GM23248 (cell line): ENCODE measurements around the gene DAND5. TPM values are rescaled to one million over a fixed set of nuclear protein-coding genes. Genes with fewer than 3 reads are reported as not detected.
A peak's percentile ranks its signal among the peaks of the same experiment; 100 is the strongest.

Source experiments
- DNase-seq: peaks from one replicate; pipeline ENCODE4 v3.0.0-alpha.2; 2015
- H2AFZ ChIP-seq: fragments of 200-600 bp; sonication (generic); 2 replicates; pipeline ENCODE4 v1.6.1; 2016; ENCODE audit warnings: antibody characterized with exemption
- H3F3A ChIP-seq: fragments of 200-600 bp; sonication (generic); 2 replicates; pipeline ENCODE4 v1.6.1; 2016; ENCODE audit warnings: mild to moderate bottlenecking, antibody characterized with exemption, mixed run types; ENCODE audit not compliant: insufficient read depth
- H3K27ac ChIP-seq: fragments of 200-600 bp; sonication (generic); 2 replicates; pipeline ENCODE4 v1.5.1; 2016; ENCODE audit warnings: mild to moderate bottlenecking
- H3K27me3 ChIP-seq: fragments of 200-600 bp; sonication (generic); replicated peaks from 2 replicates; pipeline ENCODE4 v1.6.1; 2016; ENCODE audit warnings: mild to moderate bottlenecking; ENCODE audit not compliant: insufficient read depth
- H3K36me3 ChIP-seq: fragments of 200-600 bp; sonication (generic); 2 replicates; pipeline ENCODE4 v1.6.1; 2016; ENCODE audit warnings: low read depth, mild to moderate bottlenecking
- H3K4me1 ChIP-seq: fragments of 200-600 bp; sonication (generic); 2 replicates; pipeline ENCODE4 v1.6.1; 2016; ENCODE audit warnings: mild to moderate bottlenecking; ENCODE audit not compliant: insufficient read depth
- H3K4me2 ChIP-seq: fragments of 200-600 bp; sonication (generic); one replicate; pipeline ENCODE4 v1.6.1; 2016; ENCODE audit warnings: mild to moderate bottlenecking; ENCODE audit not compliant: unreplicated experiment
- H3K4me3 ChIP-seq: fragments of 200-600 bp; sonication (generic); 2 replicates; pipeline ENCODE4 v1.5.1; 2016; ENCODE audit warnings: mild to moderate bottlenecking
- H3K79me2 ChIP-seq: fragments of 200-600 bp; sonication (generic); 2 replicates; pipeline ENCODE4 v1.6.1; 2016; ENCODE audit warnings: mild to moderate bottlenecking; ENCODE audit not compliant: insufficient read depth
- H3K9ac ChIP-seq: fragments of 200-600 bp; sonication (generic); 2 replicates; pipeline ENCODE4 v1.6.1; 2016; ENCODE audit warnings: mild to moderate bottlenecking
- H3K9me2 ChIP-seq: fragments of 200-600 bp; sonication (generic); 2 replicates; pipeline ENCODE4 v1.6.1; 2016; ENCODE audit warnings: mixed run types, mild to moderate bottlenecking, moderate library complexity; ENCODE audit not compliant: insufficient read depth
- H3K9me3 ChIP-seq: fragments of 200-600 bp; sonication (generic); one replicate; pipeline ENCODE4 v1.6.1; 2017; ENCODE audit warnings: low read depth
- H4K20me1 ChIP-seq: fragments of 200-600 bp; sonication (generic); 2 replicates; pipeline ENCODE4 v1.6.0; 2016; ENCODE audit not compliant: insufficient read depth
- EZH2 ChIP-seq: fragments of 200-600 bp; sonication (generic); IDR thresholded peaks from 2 replicates; pipeline ENCODE4 v1.6.1; 2018; ENCODE audit warnings: antibody characterized with exemption, mild to moderate bottlenecking; ENCODE audit not compliant: insufficient read depth, poor library complexity, severe bottlenecking
- EZH2phosphoT487 ChIP-seq: fragments of 200-600 bp; sonication (generic); IDR thresholded peaks from 2 replicates; pipeline ENCODE4 v1.6.1; 2018; ENCODE audit warnings: antibody characterized with exemption, moderate library complexity, mild to moderate bottlenecking, low read depth; ENCODE audit not compliant: insufficient read depth
- WGBS, 2 experiments: methylation state at CpG; one replicate each; pipeline ENCODE4 v1.1.6; 2015 to 2017; ENCODE audit warnings: low lambda C conversion rate in 2 of 2, low coverage in 1 of 2; ENCODE audit errors: missing lambda C conversion rate in 2 of 2; 5-methylcytosine and 5-hydroxymethylcytosine counted together
- in situ Hi-C: fragments of 300-500 bp; cut with MboI; formaldehyde crosslinking; loops from 2 replicates; pipeline ENCODE4 v1.15.0; 2020
- polyA plus RNA-seq: library from polyadenylated mRNA; unstranded; fragments of >200 nt; fragmentation: Nextera tagmentation; extraction: Ambion mirVana; gene quantifications from 2 replicates; pipeline ENCODE4 v1.2.1, GENCODE V29; 2016
- total RNA-seq: library from RNA; depleted of rRNA; stranded (reverse); fragments of >200 nt; shearing (Covaris generic); gene quantifications from 2 replicates; pipeline ENCODE4 v1.2.3, GENCODE V29; 2014

Gene DAND5
- total and polyA plus RNA-seq, 2 experiments from 2014 or later: not detected

DNA sequence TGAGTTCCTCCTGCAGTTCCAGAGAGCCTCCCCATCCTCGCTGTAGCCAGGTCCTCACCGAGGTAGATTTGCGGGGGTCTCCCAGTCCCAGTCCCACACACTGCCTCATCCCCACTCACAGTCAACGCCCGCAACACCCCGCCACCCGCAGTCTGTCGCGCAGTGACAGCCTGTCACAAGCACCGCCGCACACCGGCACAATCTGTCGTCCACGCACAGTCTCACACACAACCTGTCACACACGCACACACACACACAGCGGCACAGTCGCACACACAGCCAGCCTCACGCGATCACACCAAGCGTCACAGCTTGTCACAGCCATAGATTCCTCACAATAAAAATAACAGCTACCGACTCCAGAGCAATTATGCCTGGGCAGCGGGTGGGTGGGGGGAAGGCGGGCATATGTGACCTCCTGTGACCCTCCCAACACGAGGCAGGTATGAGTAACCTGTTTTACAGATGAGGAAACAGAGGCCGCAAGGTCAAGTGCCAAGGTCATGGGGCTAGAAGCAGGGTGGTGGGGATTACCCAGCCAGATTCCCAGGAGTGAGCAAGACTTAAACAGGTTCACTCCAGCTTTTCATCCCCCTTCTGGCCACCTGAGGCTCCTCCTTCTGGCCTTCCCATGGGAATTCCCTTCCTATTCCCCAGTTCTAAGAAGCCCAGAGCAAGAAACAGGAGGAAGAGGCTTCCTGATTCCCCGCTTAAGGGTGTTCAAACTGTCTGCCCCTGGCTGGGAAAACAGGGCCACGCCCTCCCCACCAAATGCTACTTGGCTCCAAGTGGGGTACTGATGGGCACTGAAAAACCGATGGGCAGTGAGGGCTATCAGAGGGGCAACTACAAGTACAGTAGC lies 39.8 kb downstream of the DAND5 start:
- TF ChIP-seq EZH2phosphoT487 (no peak), EZH2 (no peak)
- Histone ChIP-seq H3K27me3 (no peaks in the 10 kb centered on the region), H3K4me3 (no peak overlapping the region), H3K9ac (peak overlapping the region; percentile 11; the same call in 1 of the 2 replicates), H4K20me1 (no peaks in the 10 kb centered on the region), H3K4me2 (no peak overlapping the region), H3K27ac (no peak overlapping the region), H3K79me2 (peaks cover 100% of the 10 kb centered on the region), H2AFZ (no peak overlapping the region), H3K9me3 (no peaks in the 10 kb centered on the region), H3K9me2 (no peaks in the 10 kb centered on the region), H3F3A (no peaks in the 10 kb centered on the region), H3K36me3 (no peaks in the 10 kb centered on the region), H3K4me1 (peaks cover 17% of the 10 kb centered on the region)
- in situ Hi-C loops: no loop called here
- peak; percentile 55 for DNase-seq
- 63 to 73% methylated on average over 26 to 28 of the region's 28 CpGs for WGBS, 2 experiments

DNA sequence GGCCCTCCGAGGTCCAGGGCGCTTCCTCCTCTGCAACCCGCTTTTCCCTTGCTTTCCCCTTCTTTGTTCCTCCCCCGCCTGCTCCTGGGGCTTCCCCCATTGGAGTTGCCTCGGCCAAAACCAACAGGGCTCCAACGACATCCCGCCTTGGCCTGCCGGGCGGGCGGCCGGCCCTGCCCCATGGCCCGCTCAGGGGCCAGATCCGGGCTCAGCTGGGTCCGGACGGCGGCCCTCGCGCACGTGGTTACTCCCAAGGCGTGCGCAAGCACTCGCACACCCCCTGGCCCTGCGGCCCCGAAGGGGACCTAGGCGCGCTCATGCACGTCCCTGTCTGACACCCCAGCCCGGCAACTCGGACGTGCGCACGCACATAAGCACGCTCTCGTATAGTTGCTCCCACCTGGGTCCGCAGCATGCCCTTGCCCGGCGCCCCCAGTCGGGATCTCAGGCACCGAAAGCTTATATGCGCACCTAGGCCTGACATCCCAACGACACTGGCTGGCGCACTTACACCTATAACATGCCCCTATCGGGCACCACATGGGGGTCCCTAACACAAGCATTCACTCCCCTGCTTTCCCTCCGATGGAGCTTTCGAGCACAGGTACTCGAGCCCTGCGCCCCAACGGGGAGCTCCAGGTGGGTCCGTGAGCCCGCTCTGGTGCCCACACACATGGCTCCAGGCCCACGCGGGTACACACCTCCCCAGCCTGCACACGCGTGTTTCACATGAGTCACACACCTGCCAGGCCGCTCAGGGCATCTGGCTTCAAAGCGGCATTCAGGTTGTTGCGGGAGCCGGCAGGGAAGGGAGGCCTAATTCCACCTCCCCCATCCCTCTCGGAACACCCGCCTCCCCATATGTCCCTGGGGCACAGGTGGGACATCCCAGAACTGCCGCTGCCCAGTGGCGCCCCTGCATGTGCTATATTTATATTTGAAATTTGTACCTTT lies 40.9 kb downstream of the DAND5 start:
- in situ Hi-C loops: no loop called here
- WGBS, 2 experiments: 45 to 52% methylated on average over 57 of the region's 62 CpGs

DNA sequence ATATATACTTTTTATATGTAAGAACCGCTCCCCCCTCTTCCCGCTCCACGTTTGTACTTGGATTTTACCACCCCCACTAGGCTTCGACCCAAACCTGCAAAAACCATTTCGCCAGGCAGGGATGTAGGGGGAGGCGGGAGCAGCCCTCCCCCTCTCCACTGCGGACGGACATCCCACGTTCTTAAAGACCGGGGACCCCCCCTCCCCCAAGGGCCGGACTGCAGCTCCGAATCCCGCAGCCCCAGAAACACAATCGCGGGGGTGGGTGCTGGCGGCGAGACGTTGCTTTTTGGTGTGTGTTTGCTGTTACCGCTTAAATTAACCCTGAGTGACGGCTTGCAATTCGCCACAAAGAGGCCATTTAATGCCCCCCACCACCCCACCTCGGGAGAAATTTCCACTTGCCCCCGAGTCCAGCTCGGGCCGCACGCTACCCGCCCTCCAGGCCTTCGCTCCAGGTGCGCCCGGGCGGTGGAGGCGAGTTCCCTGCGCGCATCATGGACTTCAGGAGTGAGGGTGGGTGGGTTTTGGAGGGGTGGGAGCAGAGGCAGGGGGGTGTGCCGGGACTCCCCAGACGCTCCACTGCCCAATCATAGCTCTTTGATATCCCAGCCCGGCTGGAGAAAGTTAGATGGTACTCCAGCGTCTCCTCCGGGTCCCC lies 41.7 kb downstream of the DAND5 start:
- TF ChIP-seq EZH2: no peak
- in situ Hi-C loops: no loop called here
- no peak overlapping the region for H2AFZ ChIP-seq
- no peak overlapping the region for H3K4me2 ChIP-seq
- H3K79me2 ChIP-seq: peaks cover 100% of the 10 kb centered on the region
- H3K36me3 ChIP-seq: no peaks in the 10 kb centered on the region
- no peaks in the 10 kb centered on the region for H3K9me2 ChIP-seq
- H3K9me3 ChIP-seq: no peaks in the 10 kb centered on the region
- H3K4me1 ChIP-seq: peaks cover 37% of the 10 kb centered on the region
- H3K9ac ChIP-seq: no peak overlapping the region
- peaks cover 4% of the 10 kb centered on the region; the same call in 1 of the 2 replicates for H3F3A ChIP-seq
- DNase-seq: peak; percentile 8
- H3K27me3 ChIP-seq: no peaks in the 10 kb centered on the region
- no peak overlapping the region for H3K4me3 ChIP-seq
- no peaks in the 10 kb centered on the region for H4K20me1 ChIP-seq
- H3K27ac ChIP-seq: no peak overlapping the region
- WGBS, 2 experiments: 46 to 48% methylated on average over 28 to 39 of the region's 39 CpGs

More for the DNA sequence above, 40.9 kb downstream of the DAND5 start:
- Histone ChIP-seq H3K9me3 (no peaks in the 10 kb centered on the region), H3K9me2 (no peaks in the 10 kb centered on the region), H3K27me3 (no peaks in the 10 kb centered on the region), H3K4me2 (no peak overlapping the region), H3K4me3 (no peak overlapping the region), H3K27ac (no peak overlapping the region), H3K36me3 (no peaks in the 10 kb centered on the region), H3K4me1 (peaks cover 29% of the 10 kb centered on the region), H3F3A (no peaks in the 10 kb centered on the region), H4K20me1 (no peaks in the 10 kb centered on the region), H3K9ac (no peak overlapping the region), H2AFZ (no peak overlapping the region), H3K79me2 (peaks cover 100% of the 10 kb centered on the region)
- no peak for TF ChIP-seq EZH2phosphoT487
- TF ChIP-seq EZH2: no peak
- DNase-seq: peak; percentile 4
